GM19324 (cell line): ENCODE measurements around the gene TMA7.
A peak's percentile ranks its signal among the peaks of the same experiment; 100 is the strongest.
"Not testable (repeated sequence)": the region's sequence is repeated elsewhere in the genome, so short reads cannot be mapped to it uniquely, and the experiment has no call there.

ENCODE experiments used
- ATAC-seq: cut with Tn5 transposase; IDR thresholded peaks from one replicate; pipeline ENCODE4 v1.9.1; 2021; ENCODE audit warnings: mild to moderate bottlenecking, moderate library complexity; ENCODE audit not compliant: unreplicated experiment, low FRiP score

TMA7 gene

GRCh38 chr3:48465531-48466378 is 25.7 kb downstream of the TMA7 start:
- peak; percentile 78 for ATAC-seq

GRCh38 chr3:48466386-48467109 is 26.5 kb downstream of the TMA7 start:
- ATAC-seq = no peak

DNA sequence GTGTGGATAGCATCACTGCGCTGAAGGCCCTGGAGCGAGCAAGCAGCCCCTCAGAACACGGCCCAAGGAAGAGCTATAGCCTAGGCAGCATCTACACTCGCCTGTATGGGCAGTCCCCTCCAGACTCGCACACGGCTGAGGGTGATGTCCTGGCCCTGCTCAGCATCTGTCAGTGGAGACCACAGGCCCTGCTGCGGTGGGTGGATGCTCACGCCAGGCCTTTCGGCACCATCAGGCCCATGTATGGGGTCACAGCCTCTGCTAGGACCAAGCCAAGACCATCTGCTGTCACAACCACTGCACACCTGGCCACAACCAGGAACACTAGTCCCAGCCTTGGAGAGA is 27.0 kb downstream of the TMA7 start:
- no peak for ATAC-seq

GRCh38 chr3:48467473-48468267 is 27.6 kb downstream of the TMA7 start:
- ATAC-seq = no peak

- no peak for ATAC-seq
These were observed 28.3 kb downstream of the TMA7 start for GRCh38 chr3:48468329-48468731.

GRCh38 chr3:48469046-48469915 is 29.2 kb downstream of the TMA7 start:
- no peak for ATAC-seq

- no peak for ATAC-seq
These were observed 30.2 kb downstream of the TMA7 start for GRCh38 chr3:48470286-48470685.

GRCh38 chr3:48472673-48472922 is 32.5 kb downstream of the TMA7 start:
- peak; percentile 9 for ATAC-seq

- peak; percentile 87 for ATAC-seq
These were observed 33.0 kb downstream of the TMA7 start for GRCh38 chr3:48472923-48473616.

DNA sequence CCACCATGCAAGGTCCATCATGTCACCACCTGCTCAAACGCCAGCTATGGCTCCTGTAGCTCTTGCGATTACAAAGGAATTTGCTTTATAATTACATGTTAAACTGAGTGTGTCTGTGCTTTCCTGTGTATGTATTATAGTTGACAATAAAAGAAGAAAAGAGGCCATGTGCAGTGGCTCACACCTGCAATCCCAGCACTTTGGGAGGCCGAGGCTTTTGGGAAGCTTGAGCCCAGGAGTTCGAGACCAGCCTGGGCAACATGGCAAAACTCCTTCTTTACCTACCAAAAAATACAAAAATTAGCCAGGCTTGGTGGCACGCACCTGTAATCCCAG is 33.5 kb downstream of the TMA7 start:
- ATAC-seq = no peak

DNA sequence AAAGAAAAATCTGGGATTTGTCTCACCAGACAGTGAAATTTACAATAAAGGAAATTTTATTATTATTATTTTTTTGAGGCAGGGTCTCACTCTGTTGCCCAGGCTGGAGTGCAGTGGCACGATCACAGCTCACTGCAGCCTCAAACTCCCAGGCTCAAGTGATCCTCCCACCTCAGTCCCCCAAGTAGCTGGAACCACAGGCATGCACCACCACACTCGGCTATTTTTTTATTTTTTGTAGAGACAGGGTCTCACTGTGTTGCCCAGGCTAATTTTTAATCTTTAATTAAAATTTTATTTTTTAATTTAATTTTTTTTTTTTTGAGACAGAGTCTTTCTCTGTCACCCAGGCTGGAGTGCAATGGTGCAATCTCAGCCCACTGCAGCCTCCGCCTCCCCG is 34.0 kb downstream of the TMA7 start:
- ATAC-seq = not testable (repeated sequence)

GRCh38 chr3:48474619-48475018 is 34.6 kb downstream of the TMA7 start:
- ATAC-seq = no peak

GRCh38 chr3:48475188-48475587 is 35.1 kb downstream of the TMA7 start:
- no peak for ATAC-seq

- no peak for ATAC-seq
These were observed 36.5 kb downstream of the TMA7 start for GRCh38 chr3:48476426-48477053.

DNA sequence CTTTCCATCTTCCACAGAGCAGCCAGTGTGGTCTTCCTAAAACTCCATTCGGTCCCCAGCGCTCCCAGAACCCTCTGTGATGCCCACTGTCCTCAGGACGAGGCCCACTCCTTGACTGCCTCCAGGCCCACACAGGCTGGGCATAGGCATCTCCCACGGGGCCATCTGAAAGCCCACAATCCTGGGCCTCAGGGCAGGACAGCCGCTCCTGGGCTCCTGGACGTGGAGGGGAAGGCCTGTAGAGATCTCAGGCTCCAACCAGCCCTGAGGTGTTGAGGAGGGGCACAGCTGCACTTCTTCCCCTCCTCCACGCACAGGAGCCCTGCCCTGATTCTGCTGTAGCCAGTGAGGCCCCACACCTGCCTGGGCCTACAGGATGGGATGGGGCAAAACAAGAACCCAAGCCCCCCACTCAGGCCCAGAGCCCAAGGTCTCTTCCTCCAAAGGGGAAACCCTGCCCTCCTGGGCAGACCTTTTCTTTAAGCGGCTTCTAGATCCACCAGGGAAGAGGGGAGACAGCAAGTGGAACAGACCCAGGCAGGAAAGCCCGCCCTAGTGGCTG is 38.0 kb downstream of the TMA7 start:
- no peak for ATAC-seq

DNA sequence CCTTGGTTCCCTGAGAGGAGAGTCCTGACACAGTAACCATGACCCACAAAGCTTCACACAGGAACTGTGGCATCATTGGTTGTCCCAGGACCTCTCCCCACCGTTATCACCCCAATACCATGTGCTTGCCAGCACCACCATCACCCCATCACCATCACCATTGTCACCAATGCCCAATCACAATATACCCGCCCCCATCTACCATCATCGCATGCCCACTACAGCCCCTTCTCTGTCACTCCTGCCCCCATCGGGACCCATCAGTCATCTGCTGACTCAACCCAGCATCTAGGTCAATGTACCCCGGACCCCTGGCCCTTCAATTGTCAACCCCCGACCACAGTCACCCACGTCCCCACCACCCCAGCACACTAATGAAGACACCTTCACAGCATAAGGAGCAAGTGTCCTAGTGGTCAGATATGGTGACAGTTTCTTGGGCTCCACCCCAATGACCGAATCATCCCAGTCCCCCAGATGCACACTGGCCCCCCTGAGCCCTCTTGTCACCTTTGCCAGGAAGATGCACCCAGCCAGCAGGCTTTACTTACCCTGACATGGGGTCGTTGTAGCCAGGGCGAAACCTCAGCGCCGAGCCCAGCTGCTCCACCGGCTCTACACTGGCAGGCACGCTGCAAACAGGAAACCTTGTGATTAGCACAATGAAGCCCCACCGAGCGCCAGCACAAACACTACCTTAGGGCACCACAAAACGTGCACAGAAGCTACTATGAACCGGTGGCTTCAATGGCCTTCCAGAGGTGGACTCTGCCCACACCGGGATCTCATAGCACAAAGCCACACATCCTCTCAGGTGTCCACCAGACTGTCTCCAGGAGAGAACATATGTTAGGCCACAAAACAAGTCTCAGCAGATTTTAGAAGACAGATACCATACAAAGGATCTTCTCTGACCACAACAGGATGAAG is 38.8 kb downstream of the TMA7 start:
- no peak for ATAC-seq

DNA sequence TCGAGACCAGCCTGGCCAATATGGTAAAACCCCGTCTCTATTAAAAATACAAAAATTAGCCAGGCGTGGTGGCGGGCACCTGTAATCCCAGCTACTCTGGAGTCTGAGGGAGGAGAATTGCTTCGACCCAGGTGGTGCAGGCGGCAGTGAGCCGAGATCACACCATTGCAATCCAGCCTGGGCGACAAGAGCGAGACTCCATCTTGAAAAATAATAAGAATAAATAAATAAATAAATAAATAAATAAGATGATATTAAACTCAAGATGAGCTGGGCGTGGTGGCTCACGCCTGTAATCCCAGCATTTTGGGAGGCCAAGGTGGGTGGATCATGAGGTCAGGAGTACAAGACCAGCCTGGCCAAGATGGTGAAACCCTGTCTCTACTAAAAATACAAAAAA is 40.8 kb downstream of the TMA7 start:
- not testable (repeated sequence) for ATAC-seq

- not testable (repeated sequence) for ATAC-seq
These were observed 42.8 kb downstream of the TMA7 start for GRCh38 chr3:48482822-48483221.
